HG03039 (cell line): ENCODE measurements around the gene RFK.

Experiments used
- ATAC-seq: cut with Tn5 transposase; IDR thresholded peaks from one replicate; pipeline ENCODE4 v1.9.1; 2021; ENCODE audit warnings: mild to moderate bottlenecking, moderate library complexity; ENCODE audit not compliant: unreplicated experiment

Gene RFK

GRCh38 chr9:76413658-76414057 lies 19.4 kb upstream of the RFK start:
- ATAC-seq = no peak

GRCh38 chr9:76412638-76413037 lies 18.4 kb upstream of the RFK start:
- ATAC-seq = no peak

- no peak for ATAC-seq
Observed at GRCh38 chr9:76405868-76406267, 11.6 kb upstream of the RFK start.

- ATAC-seq = no peak
Observed at GRCh38 chr9:76405340-76405739, 11.1 kb upstream of the RFK start.

- no peak for ATAC-seq
Observed at GRCh38 chr9:76404401-76404800, 10.2 kb upstream of the RFK start.

- peak; percentile 82 for ATAC-seq
Observed at GRCh38 chr9:76403352-76403751, 9.1 kb upstream of the RFK start.

- ATAC-seq = no peak
Observed at GRCh38 chr9:76401580-76402354, 7.5 kb upstream of the RFK start.

GRCh38 chr9:76401176-76401575 lies 7.0 kb upstream of the RFK start:
- ATAC-seq = no peak

- no peak for ATAC-seq
Observed at GRCh38 chr9:76400534-76401096, 6.4 kb upstream of the RFK start.

- no peak for ATAC-seq
Observed at GRCh38 chr9:76399856-76400255, 5.6 kb upstream of the RFK start.

GRCh38 chr9:76396597-76396996 lies 2.4 kb upstream of the RFK start:
- no peak for ATAC-seq

GRCh38 chr9:76396144-76396543 lies 1.9 kb upstream of the RFK start:
- no peak for ATAC-seq

GRCh38 chr9:76395381-76395780 lies 1.2 kb upstream of the RFK start:
- no peak for ATAC-seq

GRCh38 chr9:76394960-76395252 lies 680 bp upstream of the RFK start:
- ATAC-seq = peak; percentile 60

GRCh38 chr9:76390656-76391055 lies 3.6 kb downstream of the RFK start:
- no peak for ATAC-seq

- no peak for ATAC-seq
Observed at GRCh38 chr9:76379494-76379893, 14.7 kb downstream of the RFK start.

GRCh38 chr9:76378367-76379073 lies 15.7 kb downstream of the RFK start:
- no peak for ATAC-seq

- ATAC-seq = no peak
Observed at GRCh38 chr9:76377791-76378190, 16.4 kb downstream of the RFK start.

GRCh38 chr9:76374783-76375559 lies 19.3 kb downstream of the RFK start:
- ATAC-seq = no peak

GRCh38 chr9:76373784-76374474 lies 20.3 kb downstream of the RFK start:
- no peak for ATAC-seq

- no peak for ATAC-seq
Observed at GRCh38 chr9:76373173-76373783, 20.9 kb downstream of the RFK start.
